T-cell (primary cell): ENCODE data around the gene PDIA5. TPM values are rescaled to one million over a fixed set of nuclear protein-coding genes. Genes with fewer than 3 reads are reported as not detected.
"Not testable (repeated sequence)": the region's sequence is repeated elsewhere in the genome, so short reads cannot be mapped to it uniquely, and the experiment has no call there.

ENCODE experiments used
- ATAC-seq, 4 experiments: fragments of 200-7000 bp in 3 of 4; fragments of 150-1000 bp in 1 of 4; cut with Tn5 transposase; replicated peaks in 1 of 4; 1 replicate in 3 of 4; 2 replicates in 1 of 4; pipeline ENCODE4 v1.10.0; 2021; ENCODE audit warnings: moderate library complexity in 3 of 4, mild to moderate bottlenecking in 2 of 4, moderate number of reproducible peaks in 1 of 4
- CTCF ChIA-PET, 2 donors: fragments of 300-600 bp; sonication (Branson Sonifier 250); formaldehyde crosslinking; loops; one replicate each; lab custom pipeline; 2022; ENCODE audit warnings: antibody characterized with exemption in 2 of 2; lab: Charles Lee
- POLR2A ChIA-PET, 2 donors: fragments of 300-600 bp; sonication (Branson Sonifier 250); formaldehyde crosslinking; loops; one replicate each; lab custom pipeline; 2022; ENCODE audit warnings: antibody characterized with exemption in 2 of 2; lab: Charles Lee
- DNase-seq, 35 experiments: peaks; one replicate each; pipeline versions ENCODE4 v3.0.0 to v3.0.0-alpha.2; 2013 to 2023
- H3K27ac ChIP-seq: one replicate; pipeline ENCODE4 v1.5.1; 2013; ENCODE audit warnings: low read length
- H3K27me3 ChIP-seq, 2 experiments: replicated peaks in 1 of 2; 1 replicate in 1 of 2; 2 replicates in 1 of 2; pipeline versions ENCODE4 v1.6.1 to v1.7.0; 2013; ENCODE audit warnings: low read length in 1 of 2, mixed read lengths in 1 of 2; ENCODE audit not compliant: control insufficient read depth in 2 of 2, insufficient read depth in 2 of 2; ENCODE audit errors: extremely low read depth in 1 of 2
- H3K36me3 ChIP-seq, 2 donors: 1 replicate in 1 of 2; 2 replicates in 1 of 2; pipeline versions ENCODE4 v1.6.1 to v1.7.0; 2013; ENCODE audit warnings: low read length in 1 of 2; ENCODE audit not compliant: control insufficient read depth in 2 of 2, insufficient read depth in 1 of 2; ENCODE audit errors: extremely low read depth in 1 of 2
- H3K4me1 ChIP-seq, 2 experiments: 1 replicate in 1 of 2; 2 replicates in 1 of 2; pipeline versions ENCODE4 v1.6.1 to v1.7.0; 2013; ENCODE audit warnings: low read length in 2 of 2, mixed read lengths in 1 of 2; ENCODE audit not compliant: insufficient read depth in 2 of 2, control insufficient read depth in 1 of 2; ENCODE audit errors: extremely low read depth in 1 of 2
- H3K4me3 ChIP-seq, 2 donors: 1 replicate in 1 of 2; 2 replicates in 1 of 2; pipeline versions ENCODE4 v1.5.1 to v1.7.0; 2013; ENCODE audit warnings: mild to moderate bottlenecking in 2 of 2, low read length in 1 of 2, moderate library complexity in 1 of 2; ENCODE audit not compliant: control insufficient read depth in 1 of 2; ENCODE audit errors: extremely low read depth in 1 of 2
- H3K9me3 ChIP-seq: 2 replicates; pipeline ENCODE4 v1.7.0; 2013
- H3K27ac Mint-ChIP-seq, 2 donors: one replicate each; pipeline ENCODE4 v1.8.0; 2020 to 2021; ENCODE audit warnings: mild to moderate bottlenecking in 2 of 2, mixed read lengths in 2 of 2
- H3K27me3 Mint-ChIP-seq, 2 donors: one replicate each; pipeline ENCODE4 v1.8.0; 2021 to 2022; ENCODE audit warnings: mixed read lengths in 2 of 2
- H3K36me3 Mint-ChIP-seq: one replicate; pipeline ENCODE4 v1.8.0; 2021; ENCODE audit warnings: mixed read lengths
- H3K4me1 Mint-ChIP-seq, 3 donors: one replicate each; pipeline ENCODE4 v1.8.0; 2020 to 2022; ENCODE audit warnings: mixed read lengths in 3 of 3, mild to moderate bottlenecking in 1 of 3
- H3K4me3 Mint-ChIP-seq, 3 donors: one replicate each; pipeline ENCODE4 v1.8.0; 2020 to 2022; ENCODE audit warnings: mild to moderate bottlenecking in 3 of 3, mixed read lengths in 3 of 3, moderate library complexity in 3 of 3
- H3K9me3 Mint-ChIP-seq, 3 donors: one replicate each; pipeline ENCODE4 v1.8.0; 2020 to 2022; ENCODE audit warnings: mixed read lengths in 3 of 3
- WGBS: methylation state at CpG from one replicate; pipeline ENCODE4 v1.1.5; 2013; ENCODE audit warnings: missing lambda C conversion rate; ENCODE audit not compliant: insufficient coverage; 5-methylcytosine and 5-hydroxymethylcytosine counted together
- total RNA-seq, 35 experiments: library from RNA in 6 of 35; stranded (reverse) in 6 of 35; fragments of 120-200 nt in 1 of 35; gene quantifications; one replicate each; pipeline versions ENCODE4 v1.2.1 to v1.2.4 and lab custom pipeline; 2013 to 2026

PDIA5 gene
- total RNA-seq, 5 donors from 2014 or later (not counting 1 experiment from before 2014, with no cell fraction given) = 5.4 to 8.2 (median 7.0) TPM

DNA sequence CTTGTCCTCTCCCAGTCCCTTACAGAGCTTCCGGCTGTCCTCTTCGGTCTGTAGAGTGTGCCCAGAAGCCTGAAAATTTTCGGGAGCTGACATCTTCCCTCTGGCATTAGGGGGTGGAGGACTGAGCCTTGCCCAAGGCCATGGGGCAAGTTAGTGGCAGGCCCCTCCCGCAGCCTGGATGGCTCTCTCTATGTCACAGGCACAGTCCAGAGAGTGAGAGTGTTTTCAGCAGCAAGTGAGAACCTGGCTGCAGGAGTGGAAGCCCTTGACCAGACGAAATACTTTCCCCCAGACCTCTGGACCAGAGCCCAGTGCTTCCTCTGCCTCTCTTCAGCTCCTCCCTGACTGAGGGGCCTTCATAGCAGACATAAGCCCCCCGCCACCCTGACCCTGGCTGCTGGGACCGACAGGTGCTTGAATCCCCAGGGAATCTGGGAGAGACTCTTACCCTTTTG lies 84.5 kb downstream of the PDIA5 start:
- Histone ChIP-seq H3K4me1 (peaks cover 0 to 4% of the 10 kb centered on the region in 2 experiments), H3K9me3 (no peaks in the 10 kb centered on the region), H3K27ac (peak overlapping the region; percentile 61), H3K4me3 (no peak overlapping the region), H3K36me3 (peaks cover 2 to 6% of the 10 kb centered on the region in 2 donors), H3K27me3 (no peaks in the 10 kb centered on the region)
- WGBS = 97% methylated on average over 4 of the region's 7 CpGs
- Mint-ChIP-seq H3K9me3 (peaks cover 0 to 7% (median 0%) of the 10 kb centered on the region in 3 donors), H3K36me3 (peaks cover 34% of the 10 kb centered on the region), H3K27ac (peak overlapping the region; percentile 44 to 83), H3K4me3 (no peak overlapping the region), H3K4me1 (no peaks in the 10 kb centered on the region), H3K27me3 (no peaks in the 10 kb centered on the region)
- POLR2A ChIA-PET = no interaction called here
- no peak for DNase-seq
- ATAC-seq = no peak
- CTCF ChIA-PET = no interaction called here

GRCh38 chr3:123151853-123152420 lies 85.1 kb downstream of the PDIA5 start:
- ChIA-PET POLR2A (interaction anchor here in 1 of 2 donors (1.0 kb wide), 1 partner anchor 10 kb away, joined by 3 read pairs; no protein-coding TSS in a partner anchor), CTCF (interaction anchor here in 1 of 2 donors (0.5 kb wide), 1 partner anchor 32 kb away, joined by 3 read pairs; no protein-coding TSS in a partner anchor)
- H3K36me3 Mint-ChIP-seq = peaks cover 31% of the 10 kb centered on the region
- H3K9me3 ChIP-seq, H3K9me3 Mint-ChIP-seq, H3K4me1 ChIP-seq, H3K27me3 Mint-ChIP-seq, H3K4me1 Mint-ChIP-seq, H3K4me3 Mint-ChIP-seq, ATAC-seq, DNase-seq, H3K27me3 ChIP-seq, H3K4me3 ChIP-seq: not testable (repeated sequence)
- H3K36me3 ChIP-seq = peaks cover 0 to 12% of the 10 kb centered on the region in 2 donors
- H3K27ac Mint-ChIP-seq = peak overlapping the region; percentile 83 to 89
- H3K27ac ChIP-seq = peak overlapping the region; percentile 61
- 77% methylated on average over 2 of the region's 3 CpGs for WGBS

DNA sequence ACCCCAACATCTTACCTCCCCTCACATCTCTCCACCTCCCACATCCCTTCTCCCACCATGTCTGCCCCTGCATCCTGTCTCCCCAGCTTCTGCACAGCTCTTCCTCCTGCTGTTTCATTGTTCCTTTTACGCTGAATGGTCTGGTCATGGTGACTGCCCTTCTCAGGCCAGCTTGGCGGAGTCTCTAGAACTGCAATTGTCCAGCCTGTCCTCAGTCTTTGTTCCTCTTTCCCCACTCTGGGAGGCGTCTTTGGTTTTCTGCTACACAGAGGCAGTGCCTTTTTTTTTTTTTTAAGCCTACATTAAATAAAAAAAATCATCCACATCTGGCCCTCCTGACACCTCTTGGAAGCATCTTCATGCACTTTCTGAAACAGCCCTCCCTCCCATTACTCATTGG lies 85.9 kb downstream of the PDIA5 start:
- H3K4me3 ChIP-seq = no peak overlapping the region
- ATAC-seq (no peak), DNase-seq (no peak)
- 94% methylated on average over 3 of the region's 3 CpGs for WGBS
- no peaks in the 10 kb centered on the region for H3K27me3 Mint-ChIP-seq
- no peak overlapping the region for H3K4me3 Mint-ChIP-seq
- peaks cover 0 to 7% (median 0%) of the 10 kb centered on the region in 3 donors for H3K9me3 Mint-ChIP-seq
- H3K4me1 ChIP-seq = peaks cover 0 to 4% of the 10 kb centered on the region in 2 experiments
- no peak overlapping the region for H3K27ac Mint-ChIP-seq
- H3K4me1 Mint-ChIP-seq = no peaks in the 10 kb centered on the region
- H3K27me3 ChIP-seq = no peaks in the 10 kb centered on the region
- ChIA-PET POLR2A (interaction anchor here (0.6 to 1.0 kb wide), 2 partner anchors 9 to 49 kb away, joined by 3 to 4 read pairs; partner anchors contain the start of gene SEC22A (in 1 of the 2)), CTCF (interaction anchor here in 1 of 2 donors (0.5 kb wide), 1 partner anchor 33 kb away, joined by 3 read pairs; no protein-coding TSS in a partner anchor)
- no peak overlapping the region for H3K27ac ChIP-seq
- no peaks in the 10 kb centered on the region for H3K9me3 ChIP-seq
- peaks cover 31% of the 10 kb centered on the region for H3K36me3 Mint-ChIP-seq
- H3K36me3 ChIP-seq = peaks cover 0 to 16% of the 10 kb centered on the region in 2 donors

- H3K4me3 Mint-ChIP-seq = no peak overlapping the region
- H3K27me3 Mint-ChIP-seq = no peaks in the 10 kb centered on the region
- no peaks in the 10 kb centered on the region for H3K9me3 ChIP-seq
- no peaks in the 10 kb centered on the region for H3K4me1 Mint-ChIP-seq
- ATAC-seq (no peak), DNase-seq (no peak)
- POLR2A ChIA-PET = interaction anchor here (0.6 to 1.0 kb wide), 2 partner anchors 9 to 48 kb away, joined by 3 to 4 read pairs; partner anchors contain the start of gene SEC22A (in 1 of the 2)
- H3K27me3 ChIP-seq = no peaks in the 10 kb centered on the region
- H3K27ac Mint-ChIP-seq = no peak overlapping the region
- H3K4me3 ChIP-seq = no peak overlapping the region
- peaks cover 0 to 7% (median 0%) of the 10 kb centered on the region in 3 donors for H3K9me3 Mint-ChIP-seq
- peaks cover 0 to 16% of the 10 kb centered on the region in 2 donors for H3K36me3 ChIP-seq
- no peak overlapping the region for H3K27ac ChIP-seq
- CTCF ChIA-PET = no interaction called here
- H3K36me3 Mint-ChIP-seq = peaks cover 35% of the 10 kb centered on the region
- peaks cover 0 to 4% of the 10 kb centered on the region in 2 experiments for H3K4me1 ChIP-seq
- WGBS = 100% methylated on average over 1 of the region's 6 CpGs
Measured at GRCh38 chr3:123153125-123154019, 86.5 kb downstream of the PDIA5 start.

- no peaks in the 10 kb centered on the region for H3K27me3 Mint-ChIP-seq
- ATAC-seq (no peak), DNase-seq (no peak)
- ChIA-PET POLR2A (no interaction called here), CTCF (no interaction called here)
- no peak overlapping the region for H3K27ac Mint-ChIP-seq
- no peaks in the 10 kb centered on the region for H3K4me1 Mint-ChIP-seq
- Histone ChIP-seq H3K36me3 (peaks cover 0 to 16% of the 10 kb centered on the region in 2 donors), H3K27ac (no peak overlapping the region), H3K4me3 (no peak overlapping the region), H3K27me3 (no peaks in the 10 kb centered on the region), H3K9me3 (no peaks in the 10 kb centered on the region), H3K4me1 (peaks cover 0 to 4% of the 10 kb centered on the region in 2 experiments)
- no CpG with 5 or more reads among the region's 7 CpGs for WGBS
- peaks cover 0 to 7% (median 0%) of the 10 kb centered on the region in 3 donors for H3K9me3 Mint-ChIP-seq
- H3K36me3 Mint-ChIP-seq = peaks cover 27% of the 10 kb centered on the region
- no peak overlapping the region for H3K4me3 Mint-ChIP-seq
Measured at GRCh38 chr3:123154020-123154985, 87.5 kb downstream of the PDIA5 start.
